GM19043 (cell line): ENCODE measurements around the gene SNIP1.
A peak's percentile ranks its signal among the peaks of the same experiment; 100 is the strongest.
"Not testable (repeated sequence)": the region's sequence is repeated elsewhere in the genome, so short reads cannot be mapped to it uniquely, and the experiment has no call there.

Experiments used
- ATAC-seq: cut with Tn5 transposase; IDR thresholded peaks from one replicate; pipeline ENCODE4 v1.9.1; 2021; ENCODE audit warnings: low read depth; ENCODE audit not compliant: unreplicated experiment

The SNIP1 gene, protein sequence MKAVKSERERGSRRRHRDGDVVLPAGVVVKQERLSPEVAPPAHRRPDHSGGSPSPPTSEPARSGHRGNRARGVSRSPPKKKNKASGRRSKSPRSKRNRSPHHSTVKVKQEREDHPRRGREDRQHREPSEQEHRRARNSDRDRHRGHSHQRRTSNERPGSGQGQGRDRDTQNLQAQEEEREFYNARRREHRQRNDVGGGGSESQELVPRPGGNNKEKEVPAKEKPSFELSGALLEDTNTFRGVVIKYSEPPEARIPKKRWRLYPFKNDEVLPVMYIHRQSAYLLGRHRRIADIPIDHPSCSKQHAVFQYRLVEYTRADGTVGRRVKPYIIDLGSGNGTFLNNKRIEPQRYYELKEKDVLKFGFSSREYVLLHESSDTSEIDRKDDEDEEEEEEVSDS

DNA sequence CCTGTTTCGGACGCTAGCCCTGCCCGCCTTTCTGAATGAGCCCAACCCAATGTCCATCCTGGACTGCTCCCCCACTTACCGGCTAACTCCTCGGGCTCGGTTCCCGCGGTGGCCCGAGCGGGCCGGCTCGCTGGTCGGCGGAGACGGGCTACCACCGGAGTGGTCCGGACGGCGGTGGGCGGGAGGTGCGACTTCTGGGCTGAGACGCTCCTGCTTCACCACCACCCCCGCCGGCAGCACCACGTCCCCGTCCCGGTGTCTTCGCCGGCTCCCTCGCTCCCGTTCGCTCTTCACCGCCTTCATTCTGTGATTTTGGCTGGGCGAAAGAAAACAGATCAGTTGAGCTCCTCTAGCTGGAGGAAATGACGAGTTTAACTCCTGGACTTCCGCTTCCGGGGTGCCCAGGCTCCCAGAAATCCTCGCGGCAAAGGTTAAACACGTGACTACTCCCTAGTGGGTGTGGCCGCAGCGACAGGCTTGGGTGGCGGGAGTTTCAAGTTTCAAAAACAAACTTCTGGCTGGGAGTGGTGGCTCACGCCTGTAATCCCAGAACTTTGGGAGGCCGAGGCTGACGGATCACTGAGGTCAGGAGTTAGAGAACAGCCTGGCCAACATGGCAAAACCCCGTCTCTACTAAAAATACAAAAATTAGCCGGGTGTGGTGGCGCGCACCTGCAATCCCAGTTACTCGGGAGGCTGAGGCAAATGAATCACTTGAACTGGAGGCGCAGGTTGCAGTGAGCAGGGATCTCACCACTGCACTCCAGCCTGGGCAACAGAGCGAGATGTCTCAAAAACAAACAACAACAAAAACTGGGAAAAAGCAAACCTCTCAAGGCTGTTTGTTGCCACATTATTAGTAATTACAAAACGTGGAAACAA lies at the start of gene SNIP1:
Gene SNIP1, minus strand, starts transcription at position 367 of the 882 bp plus-strand sequence. Its CDS starts 64 bp downstream, at position 303.
- ATAC-seq, result no peak

DNA sequence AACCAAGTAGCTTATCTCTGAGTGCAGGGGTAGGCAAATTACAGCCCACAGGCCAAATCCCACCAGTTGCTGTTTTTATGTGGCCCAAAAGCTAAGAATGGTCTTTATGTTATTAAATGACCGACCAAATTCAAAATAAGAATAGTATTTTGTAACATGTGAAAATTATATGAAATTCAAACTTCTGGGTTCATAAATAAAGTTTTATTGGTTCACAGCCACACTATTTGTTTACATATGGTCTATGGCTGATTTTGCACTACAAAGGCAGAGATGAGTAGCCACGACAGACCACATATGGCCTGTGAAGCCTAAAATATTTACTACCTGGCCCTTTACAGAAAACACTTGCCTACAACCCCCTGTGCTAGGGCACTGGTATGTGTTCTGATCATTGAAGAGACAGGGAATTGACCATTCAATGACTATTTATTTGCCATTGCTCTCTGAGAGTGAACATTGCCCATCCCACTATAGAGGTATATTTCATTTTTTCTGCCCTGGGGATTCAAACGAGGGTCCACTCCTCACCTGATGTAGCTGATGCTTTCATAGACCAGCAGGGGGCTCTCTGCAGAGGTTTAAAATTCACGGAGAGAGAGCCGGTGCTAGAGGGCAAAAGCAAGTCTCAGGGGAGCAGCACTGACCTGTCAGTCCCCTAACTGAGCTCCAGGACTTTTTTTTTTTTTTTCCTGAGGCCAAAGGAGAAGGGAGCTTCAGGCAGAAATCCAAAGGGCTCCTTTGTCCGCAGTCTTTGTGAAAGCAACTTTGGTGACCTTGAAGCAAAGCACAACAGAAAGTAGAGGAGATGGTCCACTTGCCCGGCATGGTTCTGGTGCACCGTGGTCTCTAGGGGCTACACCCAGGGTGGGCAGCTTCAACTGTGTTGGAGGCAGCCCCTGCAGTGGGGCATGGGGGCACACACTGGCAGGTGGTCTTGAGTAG lies 48.9 kb upstream of the SNIP1 start:
- ATAC-seq, result no peak

DNA sequence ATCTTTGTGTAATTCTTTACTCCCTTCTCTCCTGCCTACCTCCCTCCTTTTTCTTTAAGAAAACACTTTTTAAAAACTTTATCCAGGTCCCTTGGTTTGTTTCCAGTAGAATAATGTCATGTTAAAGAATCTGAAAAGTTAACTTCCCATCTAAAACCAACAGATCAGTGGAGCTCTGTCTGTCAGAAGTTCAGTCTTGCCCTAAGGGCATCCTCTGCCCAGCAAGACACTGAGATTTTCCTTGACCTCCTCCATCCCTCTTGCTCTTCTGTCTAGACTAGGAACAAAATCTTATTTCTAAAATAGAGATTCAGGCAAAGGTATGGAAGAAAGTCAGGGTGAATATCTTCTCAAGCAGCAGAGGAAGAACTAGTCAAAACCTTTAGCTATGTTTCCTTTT lies 47.3 kb upstream of the SNIP1 start:
- ATAC-seq, result no peak

DNA sequence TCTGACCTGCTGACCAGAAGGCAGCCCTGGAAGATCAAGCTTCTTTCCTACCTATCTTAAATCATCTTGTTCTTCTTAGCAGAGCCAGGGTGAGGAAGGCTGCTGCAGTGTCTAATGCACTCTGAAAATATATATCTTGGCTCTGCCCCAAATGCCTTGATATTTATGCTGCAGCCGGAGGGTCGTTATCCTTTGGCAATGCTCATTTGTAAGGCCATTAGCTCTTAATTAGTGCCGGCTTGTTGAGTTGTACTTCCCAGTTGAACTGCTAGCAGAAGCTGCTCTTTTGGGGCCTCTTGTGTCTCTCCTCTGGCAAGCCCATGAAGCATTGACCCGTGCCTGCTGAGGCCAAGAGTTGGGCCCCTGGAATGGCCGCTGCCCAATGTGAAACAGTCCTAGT lies 45.8 kb upstream of the SNIP1 start:
- ATAC-seq, result no peak

DNA sequence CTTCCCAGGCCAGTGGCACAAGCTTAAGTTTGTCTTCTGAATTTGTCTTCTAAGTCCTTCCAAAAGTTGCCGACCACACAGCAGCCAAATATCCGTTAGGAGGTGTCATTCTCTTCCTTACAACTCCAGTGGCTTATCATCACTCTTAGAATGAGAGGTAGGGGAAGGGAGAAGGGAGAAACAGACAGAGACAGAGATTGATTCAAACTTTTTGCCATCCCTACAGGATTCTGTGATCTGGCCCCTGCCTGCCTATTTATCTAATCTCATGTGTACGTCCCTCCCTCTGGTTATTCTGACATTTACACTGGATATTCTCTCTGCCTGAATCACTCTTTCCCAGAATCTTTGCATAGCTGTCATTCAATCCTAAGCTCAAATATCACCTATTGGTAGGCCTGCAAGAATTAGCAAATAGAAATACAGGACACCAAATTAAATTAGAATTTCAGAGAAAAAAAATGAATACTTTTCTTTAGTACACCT lies 42.1 kb upstream of the SNIP1 start:
- no peak for ATAC-seq

DNA sequence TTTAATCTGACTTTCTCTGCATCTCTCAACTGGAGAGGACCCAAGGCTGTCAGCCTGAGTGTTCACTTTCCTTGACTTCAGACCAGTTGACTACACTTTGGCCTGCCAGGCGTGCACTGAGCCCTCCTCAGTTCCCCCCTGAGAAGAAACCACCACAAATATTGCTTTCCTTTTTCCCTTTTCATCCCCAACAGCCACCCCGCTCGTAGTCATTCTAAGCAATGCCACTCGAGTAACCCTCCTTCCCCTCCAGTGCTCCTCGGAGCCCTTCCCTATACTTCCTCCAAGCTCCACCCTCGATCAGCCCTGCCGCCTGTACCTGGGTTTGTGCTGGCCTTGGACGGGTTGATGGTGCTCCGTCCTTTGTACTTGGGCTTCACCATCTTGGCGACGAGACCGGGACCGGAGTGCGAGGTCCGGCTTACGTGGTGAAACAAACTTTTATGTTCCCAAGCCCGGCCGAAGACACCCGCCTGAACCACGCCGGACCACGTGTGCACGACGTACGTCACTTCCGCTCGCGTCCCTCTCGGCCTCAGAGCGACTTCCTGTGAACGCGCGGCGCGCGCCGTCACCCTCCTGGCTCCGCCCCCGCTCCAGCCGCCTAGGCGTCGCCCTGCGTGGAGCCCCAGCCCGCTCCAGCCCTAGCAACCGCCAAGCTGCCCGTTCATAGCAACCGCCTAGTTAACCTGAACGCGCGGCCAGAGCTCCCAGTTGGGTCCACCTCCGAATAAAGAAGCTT lies 41.5 kb upstream of the SNIP1 start, which contains the start of gene GNL2:
Gene GNL2, minus strand, starts transcription at position 498 of the 742 bp plus-strand sequence. Its CDS starts 115 bp downstream, at position 383.
- peak; percentile 98 for ATAC-seq

DNA sequence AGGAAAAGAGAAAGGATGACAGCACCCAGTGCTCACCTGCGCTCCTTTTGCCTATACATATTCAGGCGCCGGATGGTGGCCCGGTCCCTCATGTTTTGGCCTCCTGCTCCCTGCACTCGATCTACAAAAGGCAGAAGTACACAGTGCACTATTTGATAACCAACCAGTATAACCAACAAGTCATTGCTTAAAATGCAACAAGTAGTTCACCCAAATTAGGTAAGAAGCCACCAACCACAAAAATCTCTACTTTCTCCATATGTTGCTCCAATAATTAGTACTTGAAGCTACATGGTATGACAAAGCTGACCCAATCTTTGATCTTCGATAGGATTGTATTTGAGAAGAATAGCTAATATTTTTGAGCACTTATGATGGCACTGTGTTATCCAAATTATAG lies 39.6 kb upstream of the SNIP1 start:
- ATAC-seq, result no peak

DNA sequence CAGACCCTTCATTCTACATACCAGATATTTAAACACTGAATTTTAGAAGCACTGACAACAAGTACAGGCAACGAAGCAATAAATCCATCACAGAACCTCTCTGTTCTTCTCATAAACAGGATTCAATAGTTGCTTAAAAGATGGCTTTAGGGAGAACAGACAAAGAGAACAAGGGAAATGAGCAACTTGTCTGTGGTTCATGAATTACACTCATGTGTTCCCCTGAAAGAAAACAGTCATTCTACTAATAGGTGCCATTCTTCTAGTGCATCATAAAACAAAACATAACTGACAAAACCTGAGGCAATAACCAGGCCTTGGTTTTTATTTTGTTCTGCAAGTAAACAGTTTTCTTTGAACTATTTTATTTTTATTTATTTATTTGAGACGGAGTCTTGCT lies 34.8 kb upstream of the SNIP1 start:
- ATAC-seq, result no peak

DNA sequence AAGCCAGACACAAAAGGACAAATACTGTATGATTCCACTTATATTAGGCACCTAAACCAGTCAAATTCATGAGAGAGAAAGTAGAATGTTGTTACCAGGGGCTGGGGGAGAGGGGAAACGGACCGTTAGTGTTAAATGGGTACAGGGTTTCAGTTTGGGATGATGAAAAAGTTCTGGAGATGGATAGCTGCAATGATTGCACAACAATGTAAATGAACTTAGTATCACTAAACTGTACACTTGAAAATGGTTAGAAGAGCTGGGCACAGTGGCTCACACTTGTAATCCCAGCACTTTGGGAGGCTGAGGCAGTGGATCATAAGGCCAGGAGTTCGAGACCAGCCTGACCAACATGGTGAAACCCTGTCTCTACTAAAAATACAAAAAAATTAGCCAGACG lies 30.5 kb upstream of the SNIP1 start:
- not testable (repeated sequence) for ATAC-seq

DNA sequence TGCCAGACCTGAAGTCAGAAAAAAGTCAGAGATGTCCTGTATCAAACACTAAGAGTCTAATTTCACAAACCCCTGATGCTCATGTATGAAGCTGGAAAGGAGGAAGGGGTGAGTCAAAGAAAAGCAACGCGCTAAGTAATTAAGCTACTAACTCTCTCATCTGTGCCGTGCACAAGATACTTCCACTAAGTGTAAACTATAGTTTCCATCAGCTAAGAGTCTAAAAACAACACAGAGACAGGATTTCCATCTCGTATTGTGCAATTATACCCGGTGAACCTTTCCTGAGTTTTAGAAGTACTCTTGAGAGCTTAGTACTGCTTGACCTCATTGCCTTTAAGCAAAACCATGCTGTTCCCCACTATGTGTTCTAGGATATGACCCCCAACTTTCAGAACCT lies 21.6 kb upstream of the SNIP1 start:
- ATAC-seq, result no peak

DNA sequence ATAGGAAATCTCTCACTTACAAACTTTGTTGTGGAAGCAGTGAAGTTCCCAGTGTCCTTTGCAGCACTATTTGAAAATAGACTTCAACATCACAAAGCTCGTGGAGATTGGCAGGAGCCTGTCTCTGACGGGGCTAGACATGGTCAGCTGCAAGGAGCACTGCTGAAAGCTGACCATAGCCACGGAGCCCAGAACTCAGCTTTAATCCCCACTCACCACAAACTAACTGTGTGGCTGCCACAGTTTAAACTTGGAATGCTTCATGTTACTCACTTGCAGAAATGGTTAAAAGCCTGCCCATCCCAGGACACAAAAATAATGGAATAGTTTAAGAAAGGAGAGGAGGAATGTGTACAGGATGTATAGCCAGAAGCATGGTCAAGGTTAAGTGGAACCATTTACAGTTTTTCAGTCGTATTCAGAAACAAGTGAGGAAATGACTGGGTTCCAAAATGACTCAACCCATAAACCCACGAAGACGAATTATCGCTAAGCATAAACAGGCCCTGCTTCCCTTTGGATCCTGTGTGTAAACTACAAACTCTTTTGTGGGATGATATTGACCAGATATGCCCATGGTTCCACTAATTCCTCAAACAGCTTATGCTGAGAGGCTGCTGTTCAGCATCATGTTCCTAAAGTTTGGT lies 20.9 kb upstream of the SNIP1 start:
- ATAC-seq, result no peak

DNA sequence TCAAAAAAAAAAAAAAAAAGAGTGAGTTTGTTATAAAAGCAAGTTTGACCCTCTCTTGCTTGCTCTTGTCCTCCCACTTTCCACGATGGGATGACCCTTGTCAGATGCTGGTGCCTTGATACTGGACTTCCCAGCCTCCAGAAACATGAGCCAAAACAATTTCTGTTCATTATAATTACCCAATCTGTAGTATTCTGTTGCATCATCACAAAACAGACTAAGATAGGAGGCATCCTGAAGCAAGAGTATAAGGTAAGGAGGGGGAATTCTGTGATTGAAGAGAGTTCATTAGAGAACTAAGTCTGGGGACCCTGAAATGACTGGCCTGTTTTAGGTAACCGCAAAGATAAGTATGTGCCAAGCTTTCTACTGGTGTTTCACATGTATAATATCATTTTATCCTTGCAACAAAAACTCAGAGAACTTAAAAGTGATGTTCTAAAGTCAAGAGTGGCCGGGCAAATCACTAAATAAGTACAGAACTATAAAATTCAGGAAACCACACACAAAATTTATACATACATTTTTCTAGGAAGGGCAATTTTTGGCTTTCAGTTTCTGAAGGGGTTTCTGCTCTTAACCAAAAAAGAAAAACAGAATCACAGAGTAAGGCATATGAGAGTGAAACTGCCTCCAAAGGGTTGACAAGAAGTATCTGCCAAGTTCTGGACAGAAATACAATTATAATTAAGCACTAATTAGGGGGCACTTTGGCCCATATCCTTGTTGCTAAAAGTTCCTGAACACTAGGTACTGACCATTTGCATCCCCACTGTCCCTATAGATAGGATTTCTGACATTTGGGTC lies 16.6 kb upstream of the SNIP1 start:
- ATAC-seq, result no peak

DNA sequence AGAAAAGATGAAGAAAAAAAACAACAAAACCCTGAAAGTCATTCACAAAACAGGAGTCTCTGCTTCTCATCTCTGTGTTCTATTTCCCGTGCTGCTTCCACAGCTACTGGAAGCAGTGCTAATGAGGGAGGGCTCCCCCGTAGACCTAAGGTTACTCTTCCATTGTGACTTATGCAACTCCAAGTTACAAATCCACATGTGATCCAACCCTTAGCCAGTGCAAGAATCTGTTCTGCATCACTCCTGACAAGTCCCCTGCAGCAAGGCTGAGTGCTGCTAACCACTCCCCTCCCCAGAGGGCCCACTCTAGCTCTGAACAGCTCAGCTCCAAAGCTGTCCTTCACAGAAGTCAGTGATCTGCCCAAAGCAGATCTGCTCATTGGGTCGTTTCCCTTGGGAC lies 12.9 kb upstream of the SNIP1 start:
- no peak for ATAC-seq

DNA sequence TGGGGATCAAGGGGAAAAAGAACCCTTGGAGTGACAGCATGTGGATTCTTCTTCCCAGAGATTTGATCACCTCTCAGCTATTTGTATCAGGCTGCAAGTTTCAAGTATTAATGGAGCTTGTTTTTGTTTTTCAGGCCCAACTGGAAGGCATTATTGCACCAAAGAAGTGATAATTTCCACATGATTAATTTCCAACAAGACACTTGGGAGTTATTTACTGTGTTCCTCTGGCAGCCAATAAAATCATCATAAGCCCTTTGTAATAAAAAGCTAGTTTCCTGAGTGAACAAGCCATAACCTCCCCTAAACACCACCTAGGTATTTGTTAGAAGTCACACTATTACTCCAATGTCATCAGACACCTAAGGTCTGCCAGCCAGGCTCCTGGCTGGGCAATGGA lies 10.8 kb upstream of the SNIP1 start:
- ATAC-seq, result no peak

DNA sequence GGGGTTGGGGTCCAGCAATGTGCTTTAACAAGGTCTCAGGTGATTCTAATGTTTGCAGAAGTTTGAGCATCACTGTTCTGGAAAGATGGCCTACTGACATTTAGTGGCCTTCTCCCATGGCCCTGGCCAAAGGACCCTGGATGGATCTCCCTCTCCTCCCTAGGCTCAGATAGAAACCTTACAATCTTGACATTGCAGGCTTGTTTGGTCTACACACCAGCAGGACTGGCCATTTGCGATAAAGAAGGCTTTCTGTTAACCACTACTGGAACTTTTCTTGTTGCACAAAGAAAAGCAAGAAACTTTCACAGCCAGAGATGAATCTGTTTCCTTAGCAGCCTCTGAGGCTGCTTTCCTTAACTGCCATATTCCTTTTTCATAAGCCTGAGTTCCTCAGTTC lies 8.9 kb upstream of the SNIP1 start:
- no peak for ATAC-seq

DNA sequence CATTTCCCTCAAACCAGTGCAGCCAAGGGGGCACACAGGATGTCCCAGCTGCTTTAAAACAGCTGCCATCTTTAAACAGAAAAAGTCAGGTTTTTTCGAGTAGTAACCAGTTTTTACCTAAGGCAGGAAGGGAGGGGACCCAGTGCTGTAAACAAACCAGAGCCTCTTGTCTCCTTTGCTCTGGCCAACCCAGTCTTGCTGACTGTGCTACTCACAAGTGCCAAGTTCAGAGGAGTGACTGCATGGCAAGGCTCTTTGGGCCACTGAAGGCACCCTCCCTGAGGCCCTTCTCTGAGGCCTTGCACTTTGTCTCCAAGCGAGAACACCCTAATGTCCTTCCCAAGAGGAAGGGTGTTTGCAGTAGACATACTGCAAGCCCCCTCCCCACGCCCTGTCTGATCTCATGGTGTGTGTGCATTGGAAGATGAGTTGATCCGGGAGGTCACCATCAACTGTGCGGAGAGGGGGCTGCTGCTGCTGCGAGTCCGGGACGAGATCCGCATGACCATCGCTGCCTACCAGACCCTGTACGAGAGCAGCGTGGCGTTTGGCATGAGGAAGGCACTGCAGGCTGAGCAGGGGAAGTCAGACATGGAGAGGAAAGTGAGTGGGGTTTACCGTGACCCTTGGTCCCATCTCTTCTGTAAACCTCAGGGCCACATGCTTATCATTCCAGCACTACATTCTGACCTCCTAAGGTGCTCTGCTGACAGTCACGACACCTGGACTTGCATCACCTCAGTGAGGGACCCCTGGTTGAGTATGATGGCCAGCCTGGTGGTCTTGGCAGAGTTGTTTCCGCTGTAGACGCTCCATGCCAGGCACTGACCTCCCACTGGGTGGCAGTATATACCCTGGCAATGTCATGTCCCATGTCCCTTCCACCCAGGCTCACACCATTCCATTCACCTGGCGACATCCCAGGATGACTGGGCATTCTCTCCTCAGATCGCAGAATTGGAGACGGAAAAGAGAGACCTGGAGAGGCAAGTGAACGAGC lies 7.3 kb upstream of the SNIP1 start:
- no peak for ATAC-seq
